Activated CD4-positive, alpha-beta T cell treated with anti-CD3 and anti-CD28 coated beads, Interleukin-2, amount 50 U/mL, for 24 hours (primary cell): ENCODE measurements around the gene ATG4C.
A peak's percentile ranks its signal among the peaks of the same experiment; 100 is the strongest.

ENCODE experiments used
- DNase-seq, 2 donors: peaks; one replicate each; pipeline ENCODE4 v3.0.0-alpha.2; 2020; ENCODE audit warnings: low read depth in 1 of 2, low spot score in 1 of 2

ATG4C gene

DNA sequence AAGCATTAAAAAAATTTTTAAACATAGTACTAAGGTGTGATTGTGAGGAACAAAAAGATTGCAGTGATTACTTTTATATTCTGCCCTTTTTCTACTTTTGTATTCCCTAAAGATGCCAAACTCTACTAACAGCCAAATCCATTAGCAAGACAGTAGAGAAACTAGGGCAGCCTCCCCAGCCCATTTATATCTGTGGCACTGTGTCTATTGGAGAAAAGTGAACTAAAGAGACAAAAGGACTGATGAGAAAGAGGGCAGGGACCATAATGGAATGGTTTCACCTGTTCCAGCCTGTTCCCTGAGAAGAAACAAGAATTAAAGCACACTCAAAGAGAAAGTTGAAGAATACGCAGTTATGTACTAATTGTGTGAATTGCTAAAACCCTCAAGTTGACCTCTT is 56.6 kb downstream of the ATG4C start:
- DNase-seq = no peak

DNA sequence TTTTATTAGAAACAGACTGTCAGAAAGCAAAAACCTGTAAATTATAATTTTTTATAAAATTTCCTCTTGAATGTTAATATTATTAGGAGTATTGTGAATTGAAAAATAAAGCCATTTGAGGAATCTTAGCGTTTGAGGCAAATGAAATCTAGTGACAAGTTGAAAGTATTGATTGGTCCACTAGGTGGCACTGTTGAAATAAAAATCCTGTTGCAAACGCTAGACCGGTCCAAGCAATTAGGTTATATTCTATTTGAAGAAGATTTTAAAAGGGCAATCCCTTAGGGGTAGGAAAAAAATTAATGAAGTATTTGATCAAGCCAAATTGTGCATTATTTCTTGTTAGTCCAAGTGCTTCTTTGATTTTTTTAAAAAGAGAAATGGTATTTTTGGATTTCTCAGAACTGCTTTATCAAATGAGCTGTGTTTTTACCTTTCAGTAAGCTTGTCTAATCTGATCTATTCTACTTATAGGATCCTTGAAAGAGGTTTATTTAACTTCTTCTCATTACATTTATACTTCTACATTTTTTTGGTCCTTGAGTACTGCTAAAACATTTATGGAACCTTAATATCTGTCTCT is 57.7 kb downstream of the ATG4C start:
- peak in 1 of 2 donors; percentile 24 for DNase-seq

DNA sequence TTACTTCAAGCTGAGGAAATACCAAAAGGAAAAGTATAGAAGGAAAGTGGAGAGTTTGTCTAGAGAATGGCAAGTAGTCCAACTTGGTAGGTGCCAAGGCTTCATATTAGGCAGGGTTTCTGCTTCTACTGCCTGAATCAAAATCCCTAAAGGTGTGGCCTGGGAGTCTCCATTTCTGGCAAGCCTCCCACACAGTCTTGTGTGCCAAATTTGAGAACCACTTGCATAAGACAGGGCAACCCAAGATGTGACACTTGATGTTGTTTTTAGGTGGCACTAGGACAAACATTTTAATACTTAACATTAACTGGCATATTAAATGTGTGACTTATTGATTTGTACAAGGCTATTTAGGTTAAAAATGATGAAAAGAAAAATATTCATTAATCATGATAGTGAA is 60.1 kb downstream of the ATG4C start:
- DNase-seq = no peak

DNA sequence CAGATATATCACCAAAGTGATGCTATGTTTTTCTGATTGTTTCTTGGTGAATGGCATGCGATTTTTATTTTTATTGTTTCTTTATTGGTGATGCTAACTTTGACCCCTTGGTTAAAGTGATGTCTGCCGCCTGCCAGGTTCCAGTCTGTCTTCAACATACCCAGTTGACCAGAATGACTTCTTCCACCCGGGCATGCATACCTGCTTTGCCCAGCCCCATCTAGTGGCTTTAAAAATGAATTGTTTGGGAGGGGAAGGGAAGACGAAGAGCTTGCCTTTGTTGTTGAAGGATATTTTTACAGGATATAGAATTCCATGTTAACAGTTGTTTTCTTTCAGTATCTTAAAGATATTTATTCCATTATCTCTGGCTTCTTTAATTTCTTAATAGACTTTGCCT is 65.1 kb downstream of the ATG4C start:
- no peak for DNase-seq

DNA sequence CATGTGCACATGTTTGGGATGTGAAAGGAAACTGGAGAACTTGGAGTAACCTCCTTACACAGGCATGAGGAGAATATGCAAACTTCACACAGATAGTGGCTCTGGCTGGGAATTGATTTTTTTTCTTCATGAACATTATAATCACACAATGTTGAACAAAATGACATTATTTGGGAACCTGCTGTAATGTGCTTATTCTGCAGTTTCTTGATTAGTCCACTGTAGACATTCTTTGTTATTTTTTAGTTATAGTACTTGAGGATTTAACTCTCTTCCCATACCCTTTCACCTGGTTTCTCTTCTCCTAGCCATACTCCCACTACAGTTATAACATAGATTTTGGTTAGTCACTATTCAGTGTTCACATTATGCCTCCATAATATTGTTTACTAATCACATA is 68.3 kb downstream of the ATG4C start:
- no peak for DNase-seq

DNA sequence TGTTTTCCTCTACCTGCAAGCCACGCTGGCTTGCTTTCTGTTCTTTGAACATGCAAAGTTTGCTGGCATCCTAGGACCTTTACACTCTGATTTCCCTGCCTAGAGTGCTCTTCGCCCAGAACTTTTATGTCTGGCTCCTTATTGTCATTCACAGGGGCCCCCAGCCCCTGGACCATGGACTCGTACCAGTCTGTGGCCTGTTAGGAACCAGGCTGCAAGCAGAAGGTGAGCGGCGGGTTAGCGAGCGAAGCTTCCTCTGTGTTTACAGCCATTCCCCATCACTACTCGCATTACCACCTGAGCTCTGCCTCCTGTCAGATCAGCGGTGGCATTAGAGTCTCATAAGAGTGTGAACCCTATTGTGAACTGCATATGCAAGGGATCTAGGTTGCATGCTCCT is 73.0 kb downstream of the ATG4C start:
- no peak for DNase-seq

DNA sequence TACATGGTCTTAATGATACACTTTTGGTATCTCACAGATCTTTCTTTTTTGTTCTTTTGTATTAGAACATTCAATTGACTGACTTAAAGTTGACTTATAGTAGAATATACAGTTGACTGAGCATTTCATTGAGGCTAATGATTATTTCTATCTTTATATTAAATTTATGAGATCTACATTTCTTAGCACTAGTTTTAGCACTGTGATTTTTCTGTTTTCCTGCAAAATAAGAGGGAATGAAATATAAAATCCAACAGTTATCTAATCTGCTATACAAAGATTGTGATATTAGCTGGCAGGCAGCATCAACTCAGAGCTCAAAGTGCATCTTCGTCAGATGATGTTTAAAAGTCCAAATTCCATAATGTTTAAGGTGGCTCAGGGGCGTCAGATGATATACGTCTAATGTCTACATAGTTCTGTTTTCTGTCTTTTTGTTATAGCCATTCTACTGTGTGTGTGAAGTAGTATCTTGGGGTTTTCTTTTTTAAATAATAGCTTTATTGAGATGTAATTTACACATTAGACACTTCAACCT is 85.4 kb downstream of the ATG4C start:
- DNase-seq = no peak

DNA sequence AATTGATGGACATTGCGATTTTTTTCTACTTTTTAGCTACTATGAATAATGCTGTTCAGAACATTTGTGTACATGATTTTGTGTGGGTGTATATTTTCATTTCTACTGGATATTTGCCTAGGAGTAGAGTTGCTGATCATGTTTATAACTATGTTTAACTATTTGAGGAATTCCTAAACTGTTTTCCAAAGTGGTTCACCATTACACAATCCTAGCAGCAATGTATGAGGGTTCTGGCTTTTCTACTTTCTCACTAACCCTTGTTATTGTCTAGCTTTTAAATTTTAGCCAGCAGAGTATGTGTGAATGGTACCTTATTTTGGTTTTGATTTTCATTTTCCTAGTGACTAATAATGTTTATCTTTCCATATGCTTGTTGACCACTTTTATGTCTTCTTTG is 86.2 kb downstream of the ATG4C start:
- DNase-seq = no peak

DNA sequence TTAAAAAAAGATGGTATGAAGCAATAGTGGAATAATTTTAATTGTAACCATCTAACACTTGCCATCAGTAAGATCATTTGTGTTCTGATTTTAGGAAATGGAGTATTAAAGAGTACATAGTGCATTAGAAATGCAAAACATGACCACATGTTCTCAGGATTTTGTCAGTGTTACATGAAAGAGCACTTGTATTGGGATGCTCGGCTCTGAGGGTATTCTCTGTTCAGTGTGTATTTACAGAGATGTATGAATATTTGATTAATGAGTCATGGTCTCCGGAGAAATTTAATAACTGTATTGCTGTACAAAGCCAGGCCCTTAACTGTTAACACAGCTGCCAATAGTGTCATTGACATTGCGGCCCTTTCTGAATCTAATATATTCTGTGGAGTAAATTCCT is 91.7 kb downstream of the ATG4C start:
- DNase-seq = no peak

DNA sequence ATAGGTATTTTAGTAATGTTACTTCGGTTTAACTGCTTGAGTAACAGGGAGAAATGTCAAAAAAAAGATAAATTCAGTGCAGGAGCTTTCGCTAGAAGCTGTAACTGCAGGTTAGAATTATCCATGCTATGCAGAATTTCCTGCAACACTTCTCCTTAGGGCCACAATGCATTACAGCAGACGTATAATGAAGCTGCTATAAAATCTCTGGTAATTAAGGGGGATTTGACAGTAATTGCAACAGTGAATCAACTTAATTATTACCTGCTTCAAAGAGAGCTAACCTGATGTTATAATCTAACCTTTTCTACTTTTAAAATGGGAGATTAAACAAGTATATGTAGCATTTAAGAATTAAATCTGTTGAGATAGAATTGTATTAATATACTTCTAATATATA is 92.6 kb downstream of the ATG4C start:
- no peak for DNase-seq

DNA sequence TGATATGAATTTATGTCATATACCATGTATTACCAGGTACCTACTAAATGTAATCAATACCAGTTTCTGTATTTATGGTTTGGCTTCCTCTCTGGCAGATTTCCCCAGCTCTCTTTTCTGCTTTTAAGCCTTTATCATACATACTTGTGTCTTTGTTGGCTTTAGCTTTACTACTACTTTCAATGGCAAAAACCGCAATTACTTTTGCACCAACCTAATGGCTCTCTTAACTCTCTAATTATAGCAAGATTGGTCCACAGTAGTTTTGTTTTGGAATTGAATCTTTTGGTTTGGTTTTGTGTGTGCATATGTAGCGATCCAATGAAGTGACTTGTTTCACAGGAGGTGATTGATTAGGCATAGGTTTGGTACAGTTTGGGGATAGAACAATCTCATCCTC is 93.6 kb downstream of the ATG4C start:
- DNase-seq = no peak

DNA sequence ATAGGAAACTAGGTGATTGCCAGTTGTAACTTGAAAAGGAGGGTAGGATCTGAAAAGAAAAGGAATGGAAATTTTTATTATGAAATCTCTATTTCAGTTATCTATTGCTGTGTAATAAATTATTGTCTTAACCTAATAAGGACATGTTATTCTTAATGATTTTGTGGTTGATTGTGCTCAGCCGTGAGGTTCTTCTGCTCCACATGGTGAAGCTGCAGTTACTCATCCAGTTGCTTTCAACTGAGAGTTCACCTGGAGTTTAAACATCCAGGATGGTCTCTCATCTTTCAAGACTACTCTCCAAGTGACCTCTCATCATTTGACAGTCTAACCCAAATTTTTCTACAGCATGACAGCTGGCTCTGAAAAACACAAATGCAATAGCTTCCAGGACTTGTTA is 96.0 kb downstream of the ATG4C start:
- no peak for DNase-seq

DNA sequence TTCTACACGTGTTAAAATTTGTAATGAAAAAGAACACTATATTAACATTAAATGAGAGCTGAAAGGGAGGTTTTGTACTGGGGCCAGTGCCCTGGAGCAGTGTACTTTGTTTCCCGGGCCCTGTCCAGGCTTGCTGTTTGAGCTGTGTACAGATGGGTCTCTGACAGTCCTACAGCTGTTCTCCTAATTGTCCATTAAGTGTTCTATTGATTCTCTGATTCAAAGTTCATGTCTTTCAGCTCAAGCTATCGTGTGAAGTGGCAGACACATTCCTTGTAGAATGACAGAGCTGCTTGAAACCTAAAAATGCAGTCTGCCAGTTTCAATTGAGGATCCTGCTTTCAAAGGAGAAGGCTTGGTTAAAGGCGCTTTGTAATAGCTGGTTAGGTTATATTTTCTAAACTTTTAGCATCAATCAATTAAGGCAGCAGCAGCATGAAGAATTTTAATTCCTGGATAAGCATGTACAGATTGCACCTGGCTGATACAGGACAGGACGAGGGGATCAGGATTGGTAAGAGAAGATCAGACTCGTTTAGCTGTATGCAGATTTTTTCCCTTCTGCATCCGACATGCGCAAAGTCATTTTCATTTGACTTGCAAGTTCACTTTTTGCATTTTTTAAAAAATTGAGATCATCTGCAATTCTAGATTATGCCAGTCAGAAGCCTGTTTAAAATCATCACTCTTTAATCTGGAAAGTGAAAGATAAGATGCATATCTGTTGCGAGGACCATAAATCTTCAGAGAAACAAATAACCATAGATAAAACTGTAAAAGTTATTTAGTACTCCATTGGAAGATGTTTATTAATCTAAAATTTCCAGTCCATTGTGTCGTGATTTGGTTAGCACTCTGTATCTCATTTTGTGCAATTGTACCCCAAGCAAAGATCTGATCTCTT is 98.5 kb downstream of the ATG4C start:
- no peak for DNase-seq

DNA sequence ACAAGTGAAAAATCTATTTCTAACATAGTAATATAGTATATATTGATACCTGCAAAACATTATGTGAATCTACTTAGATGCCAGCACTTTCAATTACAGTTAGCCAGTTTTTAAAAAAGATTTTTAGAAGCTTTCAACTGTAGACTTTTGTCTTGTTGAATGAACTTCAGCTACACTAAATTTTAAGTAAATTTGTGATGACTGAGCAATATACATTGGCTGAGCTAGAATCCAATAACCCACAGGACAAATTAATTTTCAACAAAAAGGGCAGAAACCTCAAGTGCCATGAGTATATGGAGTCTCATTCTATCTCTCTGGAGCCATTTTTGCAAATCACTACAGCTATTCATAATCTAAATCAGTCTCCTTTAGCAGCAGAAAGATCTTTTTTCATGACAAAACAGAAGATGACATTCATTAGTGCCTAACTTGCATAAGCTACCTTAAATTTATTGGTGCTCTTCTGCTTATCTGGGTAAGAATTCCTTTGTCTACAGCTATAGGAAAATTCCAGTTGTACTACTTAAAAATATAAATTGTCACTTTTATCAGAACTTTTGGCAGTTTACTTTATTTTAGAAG is 100.3 kb downstream of the ATG4C start:
- DNase-seq = no peak

DNA sequence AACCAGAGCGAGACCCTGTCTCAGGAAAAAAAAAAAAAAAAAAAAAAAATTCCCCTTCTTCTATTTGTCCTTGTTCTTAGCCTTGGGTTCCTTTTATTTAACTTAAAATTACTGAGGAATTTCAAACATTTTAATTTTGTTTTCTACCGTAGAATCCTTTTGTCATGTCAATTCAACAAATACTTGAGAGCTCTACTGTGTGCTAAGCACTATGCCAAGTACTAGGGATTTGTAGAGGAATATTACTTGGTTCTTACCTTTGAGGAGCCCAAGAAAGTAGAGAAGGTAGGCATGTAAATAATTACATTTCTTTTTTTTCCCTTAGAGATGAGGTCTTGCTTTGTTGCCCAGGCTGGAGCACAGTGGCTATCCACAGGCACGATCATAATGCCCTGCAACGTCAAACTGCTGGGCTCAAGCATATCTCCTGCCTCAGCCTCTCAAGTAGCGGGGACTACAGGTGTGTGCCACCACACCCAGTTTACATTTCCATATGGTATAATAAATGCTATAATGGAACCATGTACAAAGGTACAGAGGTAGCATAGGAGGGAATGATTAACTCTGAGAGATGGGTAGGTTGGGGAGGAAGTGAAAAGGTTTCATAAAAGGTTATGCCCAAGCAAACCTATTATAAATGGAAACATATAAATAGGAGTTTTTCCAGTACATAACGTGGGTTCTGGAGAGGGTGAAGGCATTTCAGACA is 104.0 kb downstream of the ATG4C start:
- DNase-seq = no peak

DNA sequence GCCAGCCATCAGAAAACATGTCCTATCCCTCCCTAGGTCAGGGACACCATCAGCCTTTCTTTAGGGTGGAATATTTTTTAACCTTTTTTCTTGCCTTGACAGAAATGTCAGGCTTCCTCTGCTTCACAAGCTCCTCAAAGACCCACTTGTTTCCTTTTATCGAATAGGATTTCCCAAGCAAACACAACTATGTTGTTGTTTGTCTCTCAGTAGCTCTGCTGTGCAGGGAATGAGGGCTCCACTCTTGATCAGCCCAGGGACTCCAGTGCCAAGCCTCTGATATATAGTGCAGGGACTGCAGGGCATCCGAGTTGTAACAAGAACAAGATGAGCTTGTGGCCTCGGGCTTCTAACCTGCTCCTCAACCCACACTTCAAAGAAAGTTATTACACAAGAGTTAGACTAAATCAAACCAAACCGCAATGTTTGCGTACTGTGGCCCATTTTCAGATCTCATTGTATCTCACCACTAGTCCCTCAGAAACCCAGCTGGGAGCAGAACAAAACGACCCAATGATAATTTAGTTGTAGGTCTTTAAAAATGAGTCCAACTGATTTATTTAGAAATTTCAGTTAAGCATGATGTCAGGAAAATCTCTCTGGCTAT is 108.1 kb downstream of the ATG4C start:
- DNase-seq = no peak

DNA sequence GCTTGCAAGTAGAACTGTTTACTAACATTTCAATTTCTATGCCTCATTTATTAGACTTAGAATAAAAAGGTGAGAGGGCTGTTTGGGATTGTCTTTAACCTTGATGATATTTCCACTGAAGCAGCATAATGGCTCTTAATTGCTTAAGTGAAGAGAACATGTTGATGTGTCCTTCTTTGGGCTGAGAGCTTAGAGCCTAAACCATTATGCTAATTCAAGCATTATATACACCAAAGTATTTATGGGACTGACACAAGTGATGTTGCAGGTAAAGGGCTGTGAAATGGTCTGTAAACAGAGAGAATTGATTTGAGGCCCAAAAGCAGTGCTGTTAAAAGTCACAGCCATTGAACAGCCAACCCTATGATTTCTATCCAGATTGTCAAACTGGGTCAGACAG is 113.9 kb downstream of the ATG4C start:
- DNase-seq = no peak

DNA sequence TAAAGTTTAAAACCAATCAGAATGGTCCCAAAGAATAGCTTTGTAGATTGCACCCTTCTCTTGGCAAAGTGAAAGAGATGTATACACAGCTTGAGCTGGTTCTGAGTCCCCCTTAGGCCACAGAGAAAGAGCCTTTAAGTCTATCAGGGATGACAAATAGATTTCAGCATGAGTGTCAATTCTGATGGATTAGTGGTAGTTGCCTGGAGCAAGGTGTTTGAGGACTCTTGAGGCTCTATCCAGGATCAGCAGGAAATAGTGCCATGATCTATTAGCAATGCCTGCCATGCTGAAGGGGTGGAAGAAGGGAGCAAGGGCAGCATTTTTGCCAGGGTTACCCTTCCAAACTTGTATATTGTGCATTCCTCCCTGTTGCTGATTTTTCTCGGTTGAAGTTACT is 116.6 kb downstream of the ATG4C start:
- DNase-seq = no peak

DNA sequence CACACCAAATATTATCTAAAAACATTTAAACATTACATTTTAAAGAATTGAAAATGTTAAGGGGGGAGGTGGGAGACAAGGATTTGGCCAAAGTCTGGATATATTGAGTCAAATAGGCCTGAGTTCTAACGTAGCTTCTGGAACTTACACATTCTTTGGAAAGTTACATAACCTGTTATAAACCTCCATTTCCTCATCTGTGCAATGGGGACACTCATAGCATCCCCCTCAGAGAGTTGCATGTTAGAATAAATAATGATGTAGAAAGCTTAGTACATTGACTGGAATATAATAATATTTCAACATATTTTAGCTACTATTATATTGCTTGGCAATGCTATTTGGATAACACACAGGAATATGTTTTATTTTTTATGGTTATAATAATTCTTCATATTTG is 117.7 kb downstream of the ATG4C start:
- DNase-seq = no peak

DNA sequence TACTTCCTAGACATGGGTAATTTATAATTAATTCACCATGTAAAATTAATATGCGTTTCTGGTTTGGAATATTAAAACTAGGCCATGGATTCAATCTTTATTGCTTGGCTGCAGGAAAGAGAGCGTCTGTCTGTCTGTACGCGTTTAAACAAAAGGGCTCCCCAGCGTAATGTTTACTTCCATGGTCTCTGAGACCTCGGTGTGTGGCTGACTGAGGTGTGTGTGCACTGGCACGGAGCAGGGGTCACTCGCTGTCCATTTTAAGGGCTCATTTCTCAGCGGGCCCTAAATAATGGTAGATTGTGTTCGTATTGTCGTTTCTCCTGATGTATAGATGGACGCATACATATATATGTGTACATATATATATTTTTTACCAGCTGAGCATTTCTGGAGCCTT is 119.6 kb downstream of the ATG4C start:
- DNase-seq = no peak
